Endothelial cell (in vitro differentiated cells): ENCODE data around the gene ADAMTSL1. TPM values are rescaled to one million over a fixed set of nuclear protein-coding genes. Genes with fewer than 3 reads are reported as not detected.

Source experiments
- DNase-seq: peaks from one replicate; pipeline ENCODE4 v3.0.0; 2021; ENCODE audit warnings: low spot score
- H3K27ac Mint-ChIP-seq: one replicate; pipeline ENCODE4 v1.8.0; 2021; ENCODE audit warnings: mixed read lengths, inconsistent platforms; ENCODE audit not compliant: unreplicated experiment
- H3K27me3 Mint-ChIP-seq: one replicate; pipeline ENCODE4 v1.8.0; 2021; ENCODE audit warnings: mild to moderate bottlenecking, moderate library complexity, mixed read lengths, inconsistent platforms; ENCODE audit not compliant: unreplicated experiment
- H3K36me3 Mint-ChIP-seq: one replicate; pipeline ENCODE4 v1.8.0; 2021; ENCODE audit warnings: mild to moderate bottlenecking, low read depth, mixed read lengths, inconsistent platforms; ENCODE audit not compliant: unreplicated experiment
- H3K4me1 Mint-ChIP-seq: one replicate; pipeline ENCODE4 v1.8.0; 2021; ENCODE audit warnings: mild to moderate bottlenecking, mixed read lengths, inconsistent platforms; ENCODE audit not compliant: unreplicated experiment
- H3K4me3 Mint-ChIP-seq: one replicate; pipeline ENCODE4 v1.8.0; 2021; ENCODE audit warnings: mild to moderate bottlenecking, mixed read lengths, inconsistent platforms; ENCODE audit not compliant: unreplicated experiment
- H3K9me3 Mint-ChIP-seq: one replicate; pipeline ENCODE4 v1.8.0; 2021; ENCODE audit warnings: mixed read lengths, inconsistent platforms; ENCODE audit not compliant: unreplicated experiment
- CTCF ChIP-seq: fragments of 200-600 bp; sonication (generic); IDR thresholded peaks from one replicate; pipeline ENCODE4 v1.5.0; 2021; ENCODE audit warnings: antibody characterized with exemption; ENCODE audit not compliant: unreplicated experiment
- total RNA-seq: library from RNA; stranded (reverse); fragmentation: NEBNext Ultra II Directional; extraction: Animal tissue kit (Norgen Biotek cat#: 25700); gene quantifications from one replicate; pipeline ENCODE4 v1.2.1, GENCODE V29; 2021; ENCODE audit not compliant: unreplicated experiment

The ADAMTSL1 gene
- total RNA-seq, 1 donor from 2014 or later, result 18.2 TPM

GRCh38 chr9:18891946-18892670 is 418.2 kb downstream of the ADAMTSL1 start:
- Mint-ChIP-seq H3K36me3 (peaks cover 6% of the 10 kb centered on the region), H3K4me1 (no peaks in the 10 kb centered on the region), H3K27me3 (peaks cover 4% of the 10 kb centered on the region), H3K27ac (no peak overlapping the region), H3K4me3 (no peak overlapping the region), H3K9me3 (no peaks in the 10 kb centered on the region)
- no peak for TF ChIP-seq CTCF
- DNase-seq, result no peak

DNA sequence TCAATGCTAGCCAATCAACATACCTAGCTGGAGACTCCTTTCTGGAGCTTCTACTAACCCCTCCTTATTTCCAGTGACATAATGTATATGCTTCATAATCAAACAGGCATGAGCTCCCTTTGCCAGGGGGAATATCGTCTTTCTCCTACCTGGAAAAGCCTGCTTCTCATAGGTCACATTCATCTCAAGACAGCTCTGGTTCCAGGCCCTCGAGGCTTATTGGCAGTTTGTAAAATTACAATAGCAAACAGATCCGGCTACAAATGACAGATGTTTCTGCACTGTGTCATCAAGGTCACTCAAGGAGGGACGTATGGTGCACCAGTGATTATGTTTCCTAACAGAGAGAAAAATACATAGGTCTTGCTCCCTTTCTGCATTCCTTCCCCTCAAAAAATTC is 419.1 kb downstream of the ADAMTSL1 start:
- no peaks in the 10 kb centered on the region for H3K4me1 Mint-ChIP-seq
- no peak for TF ChIP-seq CTCF
- peaks cover 6% of the 10 kb centered on the region for H3K36me3 Mint-ChIP-seq
- H3K27me3 Mint-ChIP-seq, result peaks cover 3% of the 10 kb centered on the region
- no peak overlapping the region for H3K27ac Mint-ChIP-seq
- no peak for DNase-seq
- no peaks in the 10 kb centered on the region for H3K9me3 Mint-ChIP-seq
- no peak overlapping the region for H3K4me3 Mint-ChIP-seq

DNA sequence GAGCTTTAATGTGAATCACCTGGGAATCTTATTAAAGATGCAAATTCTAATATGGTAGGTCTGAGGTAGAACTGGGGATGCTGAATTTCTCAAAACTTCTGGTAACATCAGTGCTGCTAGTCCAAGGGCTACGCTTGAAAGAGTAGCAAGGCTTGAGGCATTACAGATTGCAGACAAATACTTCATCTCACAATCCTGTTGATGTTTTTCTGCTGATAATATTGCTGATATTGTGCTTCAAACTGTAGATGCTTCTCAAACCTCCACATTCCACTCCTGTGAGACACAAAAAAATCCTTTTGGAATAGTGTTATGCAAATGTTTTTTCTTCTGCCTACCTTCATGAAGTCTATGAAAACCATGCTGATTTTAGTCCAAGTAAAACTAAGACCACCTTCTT is 419.5 kb downstream of the ADAMTSL1 start:
- Mint-ChIP-seq H3K27me3 (peaks cover 3% of the 10 kb centered on the region), H3K4me1 (peaks cover 3% of the 10 kb centered on the region), H3K27ac (no peak overlapping the region), H3K9me3 (no peaks in the 10 kb centered on the region), H3K36me3 (peaks cover 6% of the 10 kb centered on the region), H3K4me3 (no peak overlapping the region)
- DNase-seq, result no peak
- TF ChIP-seq CTCF, result no peak

- peaks cover 6% of the 10 kb centered on the region for H3K36me3 Mint-ChIP-seq
- H3K27me3 Mint-ChIP-seq, result peaks cover 5% of the 10 kb centered on the region
- no peak for DNase-seq
- H3K9me3 Mint-ChIP-seq, result no peaks in the 10 kb centered on the region
- H3K27ac Mint-ChIP-seq, result no peak overlapping the region
- no peak overlapping the region for H3K4me3 Mint-ChIP-seq
- no peak for TF ChIP-seq CTCF
- peaks cover 5% of the 10 kb centered on the region for H3K4me1 Mint-ChIP-seq
Observed at GRCh38 chr9:18896004-18896403, 422.1 kb downstream of the ADAMTSL1 start.

- Mint-ChIP-seq H3K27ac (no peak overlapping the region), H3K36me3 (peaks cover 6% of the 10 kb centered on the region), H3K27me3 (peaks cover 5% of the 10 kb centered on the region), H3K4me1 (peaks cover 5% of the 10 kb centered on the region), H3K4me3 (no peak overlapping the region), H3K9me3 (no peaks in the 10 kb centered on the region)
- no peak for TF ChIP-seq CTCF
- no peak for DNase-seq
Observed at GRCh38 chr9:18896531-18897179, 422.7 kb downstream of the ADAMTSL1 start.
